NCI-H1092 (cell line): ENCODE measurements around the gene FAM20A.
"Not testable (repeated sequence)": the region's sequence is repeated elsewhere in the genome, so short reads cannot be mapped to it uniquely, and the experiment has no call there.

Source experiments
- DNase-seq: peaks from one replicate; lab custom pipeline; 2025; lab: John Stamatoyannopoulos, UW

Gene FAM20A

GRCh38 chr17:68519051-68519450, 82.1 kb downstream of the FAM20A start:
- DNase-seq, result not testable (repeated sequence)

GRCh38 chr17:68518063-68518815, 82.9 kb downstream of the FAM20A start:
- no peak for DNase-seq

- DNase-seq, result not testable (repeated sequence)
These were observed 83.6 kb downstream of the FAM20A start for GRCh38 chr17:68517605-68518004.

- DNase-seq, result no peak
These were observed 84.4 kb downstream of the FAM20A start for GRCh38 chr17:68516732-68517131.

GRCh38 chr17:68514831-68515635, 86.1 kb downstream of the FAM20A start:
- DNase-seq, result no peak

- no peak for DNase-seq
These were observed 87.2 kb downstream of the FAM20A start for GRCh38 chr17:68513932-68514331.

- DNase-seq, result no peak
These were observed 88.2 kb downstream of the FAM20A start for GRCh38 chr17:68512960-68513474.

GRCh38 chr17:68512247-68512959, 88.8 kb downstream of the FAM20A start, which contains the start of gene PRKAR1A:
PRKAR1A (plus strand) TSS chr17:68512430; CDS start chr17:68515400, 2,970 bp downstream.
- peak; percentile 96 for DNase-seq

GRCh38 chr17:68511671-68512246, 89.4 kb downstream of the FAM20A start:
- DNase-seq, result peak; percentile 89

- DNase-seq, result no peak
These were observed 89.9 kb downstream of the FAM20A start for GRCh38 chr17:68511254-68511670.

- peak; percentile 61 for DNase-seq
These were observed 91.8 kb downstream of the FAM20A start for GRCh38 chr17:68509141-68510057.

- DNase-seq, result no peak
These were observed 93.6 kb downstream of the FAM20A start for GRCh38 chr17:68507576-68507975.

- DNase-seq, result no peak
These were observed 95.2 kb downstream of the FAM20A start for GRCh38 chr17:68505951-68506350.

GRCh38 chr17:68501074-68501473, 100.1 kb downstream of the FAM20A start:
- no peak for DNase-seq

GRCh38 chr17:68499587-68499986, 101.6 kb downstream of the FAM20A start:
- DNase-seq, result no peak

- DNase-seq, result no peak
These were observed 102.5 kb downstream of the FAM20A start for GRCh38 chr17:68498479-68499326.

GRCh38 chr17:68497885-68498319, 103.3 kb downstream of the FAM20A start:
- no peak for DNase-seq

- DNase-seq, result no peak
These were observed 106.1 kb downstream of the FAM20A start for GRCh38 chr17:68495081-68495480.

GRCh38 chr17:68492394-68493054, 108.6 kb downstream of the FAM20A start:
- DNase-seq, result not testable (repeated sequence)
